HEK293 (cell line): ENCODE results near the gene TRAPPC10.

ENCODE experiments used
- ZNF664 ChIP-seq: fragments of 450-650 bp; formaldehyde crosslinking; IDR thresholded peaks from 2 replicates; pipeline ENCODE4 v1.5.1; 2016; ENCODE audit warnings: missing biosample characterization, missing genetic modification characterization
- ZNF76 ChIP-seq: fragments of 450-650 bp; formaldehyde crosslinking; IDR thresholded peaks from 2 replicates; pipeline ENCODE4; 2016; ENCODE audit warnings: low read depth, missing biosample characterization, missing genetic modification characterization, borderline replicate concordance
- TF ChIP-seq, protein P1 (sequence below): fragments of 450-650 bp; formaldehyde crosslinking; IDR thresholded peaks from 2 replicates; pipeline ENCODE4 v1.5.1; 2016; ENCODE audit warnings: missing biosample characterization, missing genetic modification characterization

DNA sequence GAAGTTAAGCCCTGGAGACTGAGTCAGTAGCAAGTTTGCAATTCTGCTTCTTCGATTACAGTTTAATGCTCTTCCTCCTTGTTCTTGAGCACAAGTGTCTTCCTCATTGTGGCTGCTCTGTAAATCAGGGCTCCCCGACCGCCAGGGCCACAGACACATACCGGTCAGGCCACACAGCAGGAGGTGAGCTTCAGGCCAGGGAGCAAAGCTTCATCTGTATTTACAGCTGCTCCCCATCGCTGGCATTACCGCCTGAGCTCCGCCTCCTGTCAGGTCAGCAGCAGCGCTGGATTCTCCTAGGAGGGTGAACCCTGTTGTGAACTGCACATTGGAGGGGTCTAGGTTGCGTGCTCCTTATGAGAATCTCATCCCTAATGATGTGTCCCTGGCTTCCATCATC is 1.7 kb upstream of the TRAPPC10 start:
- TF ChIP-seq, protein P1, sequence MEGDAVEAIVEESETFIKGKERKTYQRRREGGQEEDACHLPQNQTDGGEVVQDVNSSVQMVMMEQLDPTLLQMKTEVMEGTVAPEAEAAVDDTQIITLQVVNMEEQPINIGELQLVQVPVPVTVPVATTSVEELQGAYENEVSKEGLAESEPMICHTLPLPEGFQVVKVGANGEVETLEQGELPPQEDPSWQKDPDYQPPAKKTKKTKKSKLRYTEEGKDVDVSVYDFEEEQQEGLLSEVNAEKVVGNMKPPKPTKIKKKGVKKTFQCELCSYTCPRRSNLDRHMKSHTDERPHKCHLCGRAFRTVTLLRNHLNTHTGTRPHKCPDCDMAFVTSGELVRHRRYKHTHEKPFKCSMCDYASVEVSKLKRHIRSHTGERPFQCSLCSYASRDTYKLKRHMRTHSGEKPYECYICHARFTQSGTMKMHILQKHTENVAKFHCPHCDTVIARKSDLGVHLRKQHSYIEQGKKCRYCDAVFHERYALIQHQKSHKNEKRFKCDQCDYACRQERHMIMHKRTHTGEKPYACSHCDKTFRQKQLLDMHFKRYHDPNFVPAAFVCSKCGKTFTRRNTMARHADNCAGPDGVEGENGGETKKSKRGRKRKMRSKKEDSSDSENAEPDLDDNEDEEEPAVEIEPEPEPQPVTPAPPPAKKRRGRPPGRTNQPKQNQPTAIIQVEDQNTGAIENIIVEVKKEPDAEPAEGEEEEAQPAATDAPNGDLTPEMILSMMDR (tag by site-specific recombination): no peak
- no peak for TF ChIP-seq ZNF664 (tag by site-specific recombination)
- TF ChIP-seq ZNF76 (tag by site-specific recombination): no peak
